GM18861 (cell line): Measurements from ENCODE around the gene PATJ.
"Not testable (repeated sequence)": the region's sequence is repeated elsewhere in the genome, so short reads cannot be mapped to it uniquely, and the experiment has no call there.

Source experiments
- ATAC-seq: cut with Tn5 transposase; IDR thresholded peaks from one replicate; pipeline ENCODE4 v1.9.1; 2021; ENCODE audit not compliant: unreplicated experiment

Gene PATJ

GRCh38 chr1:62194651-62195544, 452.6 kb downstream of the PATJ start, which contains the start of gene L1TD1:
TSS of gene L1TD1 (plus strand) at chr1:62194849. CDS start at chr1:62206629, 11,780 bp downstream.
- no peak for ATAC-seq

- no peak for ATAC-seq
These were observed 453.9 kb downstream of the PATJ start for GRCh38 chr1:62196086-62196690.

GRCh38 chr1:62198069-62198780, 455.9 kb downstream of the PATJ start:
- ATAC-seq: no peak

GRCh38 chr1:62198781-62199125, 456.5 kb downstream of the PATJ start:
- no peak for ATAC-seq

- ATAC-seq: no peak
These were observed 464.9 kb downstream of the PATJ start for GRCh38 chr1:62207187-62207586.

- no peak for ATAC-seq
These were observed 465.8 kb downstream of the PATJ start for GRCh38 chr1:62208087-62208486.

- no peak for ATAC-seq
These were observed 466.7 kb downstream of the PATJ start for GRCh38 chr1:62208970-62209369.

GRCh38 chr1:62209931-62210595, 467.8 kb downstream of the PATJ start:
- ATAC-seq: no peak

GRCh38 chr1:62210960-62211359, 468.7 kb downstream of the PATJ start:
- no peak for ATAC-seq

GRCh38 chr1:62212411-62212810, 470.1 kb downstream of the PATJ start:
- no peak for ATAC-seq

- no peak for ATAC-seq
These were observed 471.0 kb downstream of the PATJ start for GRCh38 chr1:62213075-62213914.

- ATAC-seq: no peak
These were observed 476.3 kb downstream of the PATJ start for GRCh38 chr1:62218604-62219003.

GRCh38 chr1:62220456-62220855, 478.2 kb downstream of the PATJ start:
- ATAC-seq: not testable (repeated sequence)

- ATAC-seq: no peak
These were observed 478.9 kb downstream of the PATJ start for GRCh38 chr1:62221171-62221570.

- ATAC-seq: no peak
These were observed 480.0 kb downstream of the PATJ start for GRCh38 chr1:62222321-62222720.

GRCh38 chr1:62224182-62224581, 481.9 kb downstream of the PATJ start:
- ATAC-seq: no peak

GRCh38 chr1:62227496-62227895, 485.2 kb downstream of the PATJ start:
- no peak for ATAC-seq
